Right ventricle myocardium superior (tissue), 1 donor: ENCODE results near the gene HBG2. TPM values are rescaled to one million over a fixed set of nuclear protein-coding genes. Genes with fewer than 3 reads are reported as not detected.

Experiments used
- ATAC-seq: fragments of 200-7000 bp; cut with Tn5 transposase; one replicate; pipeline ENCODE4 v1.9.1; 2020; ENCODE audit warnings: mild to moderate bottlenecking; ENCODE audit not compliant: poor library complexity
- DNase-seq: peaks from one replicate; pipeline ENCODE4 v3.0.0-alpha.2; 2020
- intact Hi-C: fragments of 100-400 bp; cut with DNase I; formaldehyde crosslinking; loops from one replicate; pipeline ENCODE4 v1.11.2; 2022
- total RNA-seq: library from RNA; stranded (reverse); fragmentation: NEBNext Ultra II Directional; extraction: Animal tissue kit (Norgen Biotek cat#: 25700); gene quantifications from one replicate; pipeline ENCODE4 v1.2.1, GENCODE V29; 2021
- donor health status: DM: no; HTN: yes; CAD: no; lungs with severe emphysema.

HBG2 gene
- total RNA-seq, 1 donor from 2014 or later: not detected

DNA sequence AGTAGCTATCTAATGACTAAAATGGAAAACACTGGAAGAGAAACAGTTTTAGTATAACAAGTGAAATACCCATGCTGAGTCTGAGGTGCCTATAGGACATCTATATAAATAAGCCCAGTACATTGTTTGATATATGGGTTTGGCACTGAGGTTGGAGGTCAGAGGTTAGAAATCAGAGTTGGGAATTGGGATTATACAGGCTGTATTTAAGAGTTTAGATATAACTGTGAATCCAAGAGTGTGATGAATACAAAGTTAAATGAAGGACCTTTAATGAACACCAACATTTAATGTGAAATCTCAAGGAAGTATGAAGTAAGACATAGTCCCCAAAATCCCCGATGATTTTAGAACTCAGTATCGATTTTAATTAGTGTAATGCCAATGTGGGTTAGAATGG is 17.2 kb downstream of the HBG2 start:
- DNase-seq: no peak
- intact Hi-C loops: no loop called here
- ATAC-seq: no peak

- intact Hi-C loops: no loop called here
- DNase-seq: no peak
- no peak for ATAC-seq
These were observed 19.1 kb downstream of the HBG2 start for GRCh38 chr11:5235364-5236095.

- ATAC-seq (no peak), DNase-seq (no peak)
- intact Hi-C loops: no loop called here
These were observed 20.2 kb downstream of the HBG2 start, which contains the start of gene HBD for GRCh38 chr11:5234381-5234834. HBD (minus strand) TSS chr11:5234483; CDS start chr11:5234433, 50 bp downstream.

DNA sequence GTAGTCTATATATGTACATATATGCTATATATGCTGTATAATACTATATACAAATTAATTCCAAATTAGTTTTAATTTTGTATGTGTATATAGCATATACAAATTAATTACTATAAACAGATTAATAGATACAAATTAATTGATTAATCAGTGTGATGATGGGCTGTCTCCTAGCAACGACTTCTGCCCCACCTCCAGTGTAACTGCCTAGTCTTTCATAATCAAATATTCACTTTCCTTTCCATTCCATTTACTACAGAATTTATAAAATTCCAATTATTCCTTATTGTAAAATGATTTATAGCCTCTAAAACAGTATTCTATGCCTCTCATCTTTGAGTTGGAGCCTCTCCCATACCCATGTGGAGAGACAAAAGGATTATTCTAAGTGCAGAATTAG is 21.3 kb downstream of the HBG2 start:
- DNase-seq: no peak
- intact Hi-C loops: no loop called here
- no peak for ATAC-seq

DNA sequence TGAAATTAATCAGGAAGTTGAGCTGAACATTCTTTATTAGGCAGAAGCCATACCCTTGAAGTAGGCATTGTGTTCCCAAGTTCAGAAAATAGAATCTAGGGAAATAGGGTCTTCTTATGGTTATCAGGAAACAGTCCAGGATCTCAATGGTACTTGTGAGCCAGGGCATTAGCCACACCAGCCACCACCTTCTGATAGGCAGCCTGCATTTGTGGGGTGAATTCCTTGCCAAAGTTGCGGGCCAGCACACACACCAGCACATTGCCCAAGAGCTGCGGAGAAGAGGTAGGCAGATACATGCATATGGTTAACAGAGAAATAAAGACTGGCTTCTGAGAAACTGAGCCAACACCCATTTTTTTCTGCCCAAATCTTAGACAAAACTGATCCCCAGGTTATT is 21.8 kb downstream of the HBG2 start:
- no peak for DNase-seq
- no peak for ATAC-seq

GRCh38 chr11:5232176-5232575 is 22.4 kb downstream of the HBG2 start:
- ATAC-seq: no peak
- intact Hi-C loops: no loop called here
- DNase-seq: no peak

More for the DNA sequence above, 21.8 kb downstream of the HBG2 start:
- intact Hi-C loops: no loop called here

- intact Hi-C loops: no loop called here
- ATAC-seq (no peak), DNase-seq (no peak)
These were observed 23.5 kb downstream of the HBG2 start for GRCh38 chr11:5231111-5231510.

- intact Hi-C loops: no loop called here
- DNase-seq (no peak), ATAC-seq (no peak)
These were observed 24.3 kb downstream of the HBG2 start for GRCh38 chr11:5230266-5230665.

- intact Hi-C loops: no loop called here
- DNase-seq: no peak
- ATAC-seq: no peak
These were observed 24.8 kb downstream of the HBG2 start for GRCh38 chr11:5229796-5230195.

DNA sequence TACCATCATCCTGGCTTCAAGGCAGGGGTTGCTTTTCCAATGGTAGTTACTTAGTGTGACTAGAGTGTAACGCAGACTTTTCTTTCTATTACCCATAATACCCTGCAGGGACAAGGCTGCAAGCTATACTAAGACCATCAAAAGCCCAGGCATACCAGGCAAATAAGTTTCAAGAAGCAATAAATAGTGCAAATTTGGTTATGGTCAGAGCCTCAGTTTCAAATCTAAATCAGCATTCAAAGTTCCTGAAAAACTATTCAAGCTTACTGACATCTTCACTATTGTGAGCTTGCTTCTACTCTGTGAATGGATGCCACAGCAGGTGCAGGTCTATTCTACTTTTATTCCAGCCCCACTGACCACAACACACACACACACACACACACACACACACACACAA is 25.2 kb downstream of the HBG2 start:
- DNase-seq (no peak), ATAC-seq (no peak)
- intact Hi-C loops: no loop called here

DNA sequence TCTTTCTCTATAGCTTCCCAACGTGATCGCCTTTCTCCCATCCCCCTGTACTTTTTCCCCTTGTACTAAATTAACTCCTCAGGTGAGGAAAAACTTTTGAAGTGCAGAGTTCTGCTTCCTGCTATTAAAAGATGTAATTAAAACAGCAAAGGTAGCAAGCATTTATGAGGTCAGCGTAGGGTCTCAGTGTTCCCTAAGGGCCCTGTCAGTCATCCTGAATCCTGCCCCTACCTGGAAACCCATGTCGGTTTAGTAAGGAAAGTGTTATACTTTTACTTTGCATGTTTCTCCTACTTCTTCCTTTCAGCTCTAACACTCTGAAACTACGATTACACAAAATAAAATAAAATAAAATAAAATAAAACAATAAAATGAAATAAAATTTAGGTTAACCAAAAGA is 26.5 kb downstream of the HBG2 start:
- DNase-seq (no peak), ATAC-seq (no peak)
- intact Hi-C loops: no loop called here

DNA sequence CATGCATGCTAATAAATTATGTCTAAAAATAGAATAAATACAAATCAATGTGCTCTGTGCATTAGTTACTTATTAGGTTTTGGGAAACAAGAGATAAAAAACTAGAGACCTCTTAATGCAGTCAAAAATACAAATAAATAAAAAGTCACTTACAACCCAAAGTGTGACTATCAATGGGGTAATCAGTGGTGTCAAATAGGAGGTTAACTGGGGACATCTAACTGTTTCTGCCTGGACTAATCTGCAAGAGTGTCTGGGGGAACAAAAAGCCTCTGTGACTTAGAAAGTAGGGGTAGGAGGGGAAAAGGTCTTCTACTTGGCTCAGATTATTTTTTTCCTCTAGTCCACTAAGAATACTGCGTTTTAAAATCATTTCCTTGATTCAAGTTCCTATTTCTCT is 26.9 kb downstream of the HBG2 start:
- ATAC-seq (no peak), DNase-seq (no peak)
- intact Hi-C loops: no loop called here

DNA sequence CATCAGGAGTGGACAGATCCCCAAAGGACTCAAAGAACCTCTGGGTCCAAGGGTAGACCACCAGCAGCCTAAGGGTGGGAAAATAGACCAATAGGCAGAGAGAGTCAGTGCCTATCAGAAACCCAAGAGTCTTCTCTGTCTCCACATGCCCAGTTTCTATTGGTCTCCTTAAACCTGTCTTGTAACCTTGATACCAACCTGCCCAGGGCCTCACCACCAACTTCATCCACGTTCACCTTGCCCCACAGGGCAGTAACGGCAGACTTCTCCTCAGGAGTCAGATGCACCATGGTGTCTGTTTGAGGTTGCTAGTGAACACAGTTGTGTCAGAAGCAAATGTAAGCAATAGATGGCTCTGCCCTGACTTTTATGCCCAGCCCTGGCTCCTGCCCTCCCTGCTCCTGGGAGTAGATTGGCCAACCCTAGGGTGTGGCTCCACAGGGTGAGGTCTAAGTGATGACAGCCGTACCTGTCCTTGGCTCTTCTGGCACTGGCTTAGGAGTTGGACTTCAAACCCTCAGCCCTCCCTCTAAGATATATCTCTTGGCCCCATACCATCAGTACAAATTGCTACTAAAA is 27.8 kb downstream of the HBG2 start, which contains the start of gene HBB:
Gene HBB (minus strand): TSS at position 340 of the 579 bp plus-strand sequence. CDS start 50 bp downstream, at position 290.
- DNase-seq: no peak
- intact Hi-C loops: no loop called here

GRCh38 chr11:5225480-5225871 is 29.1 kb downstream of the HBG2 start:
- ATAC-seq (no peak), DNase-seq (no peak)
- intact Hi-C loops: no loop called here

More for the DNA sequence above, 27.8 kb downstream of the HBG2 start, which contains the start of gene HBB:
- ATAC-seq: no peak

- ATAC-seq (no peak), DNase-seq (no peak)
- intact Hi-C loops: no loop called here
These were observed 29.8 kb downstream of the HBG2 start for GRCh38 chr11:5224538-5225479.

GRCh38 chr11:5223686-5224085 is 30.9 kb downstream of the HBG2 start:
- intact Hi-C loops: no loop called here
- ATAC-seq: no peak

GRCh38 chr11:5223146-5223545 is 31.4 kb downstream of the HBG2 start:
- intact Hi-C loops: no loop called here
- no peak for DNase-seq
- ATAC-seq: no peak

More at GRCh38 chr11:5223686-5224085, 30.9 kb downstream of the HBG2 start:
- DNase-seq: no peak

GRCh38 chr11:5210376-5210885 is 44.1 kb downstream of the HBG2 start:
- intact Hi-C loops: no loop called here
- no peak for ATAC-seq
- DNase-seq: no peak

DNA sequence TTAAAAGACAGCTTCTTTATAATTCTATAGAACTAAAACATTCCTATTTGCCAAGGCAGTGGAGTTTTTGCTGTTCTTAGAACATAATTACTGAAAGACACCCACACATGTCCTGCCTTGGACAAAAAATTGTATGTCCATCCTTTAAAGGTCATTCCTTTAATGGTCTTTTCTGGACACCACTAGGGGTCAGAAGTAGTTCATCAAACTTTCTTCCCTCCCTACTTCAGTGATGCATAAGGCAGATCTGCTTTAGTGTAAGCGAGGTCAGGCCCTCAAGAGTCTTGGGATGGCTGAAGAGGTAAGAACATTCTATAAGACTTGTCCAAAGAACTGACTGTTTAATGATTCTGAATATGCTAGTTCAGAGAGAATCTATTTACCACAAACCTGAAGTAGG is 49.8 kb downstream of the HBG2 start:
- DNase-seq: no peak
- intact Hi-C loops: loop anchor here (2.0 kb wide), 1 partner anchor 176 kb away; no protein-coding TSS in a partner anchor
- ATAC-seq: peak; percentile 61
